ENCODE results near the gene PCNX3. TPM values are rescaled to one million over a fixed set of nuclear protein-coding genes. Genes with fewer than 3 reads are reported as not detected.
A peak's percentile ranks its signal among the peaks of the same experiment; 100 is the strongest.

Gene PCNX3
- total RNA-seq, 1 experiment from 2014 or later = 74.5 TPM

DNA sequence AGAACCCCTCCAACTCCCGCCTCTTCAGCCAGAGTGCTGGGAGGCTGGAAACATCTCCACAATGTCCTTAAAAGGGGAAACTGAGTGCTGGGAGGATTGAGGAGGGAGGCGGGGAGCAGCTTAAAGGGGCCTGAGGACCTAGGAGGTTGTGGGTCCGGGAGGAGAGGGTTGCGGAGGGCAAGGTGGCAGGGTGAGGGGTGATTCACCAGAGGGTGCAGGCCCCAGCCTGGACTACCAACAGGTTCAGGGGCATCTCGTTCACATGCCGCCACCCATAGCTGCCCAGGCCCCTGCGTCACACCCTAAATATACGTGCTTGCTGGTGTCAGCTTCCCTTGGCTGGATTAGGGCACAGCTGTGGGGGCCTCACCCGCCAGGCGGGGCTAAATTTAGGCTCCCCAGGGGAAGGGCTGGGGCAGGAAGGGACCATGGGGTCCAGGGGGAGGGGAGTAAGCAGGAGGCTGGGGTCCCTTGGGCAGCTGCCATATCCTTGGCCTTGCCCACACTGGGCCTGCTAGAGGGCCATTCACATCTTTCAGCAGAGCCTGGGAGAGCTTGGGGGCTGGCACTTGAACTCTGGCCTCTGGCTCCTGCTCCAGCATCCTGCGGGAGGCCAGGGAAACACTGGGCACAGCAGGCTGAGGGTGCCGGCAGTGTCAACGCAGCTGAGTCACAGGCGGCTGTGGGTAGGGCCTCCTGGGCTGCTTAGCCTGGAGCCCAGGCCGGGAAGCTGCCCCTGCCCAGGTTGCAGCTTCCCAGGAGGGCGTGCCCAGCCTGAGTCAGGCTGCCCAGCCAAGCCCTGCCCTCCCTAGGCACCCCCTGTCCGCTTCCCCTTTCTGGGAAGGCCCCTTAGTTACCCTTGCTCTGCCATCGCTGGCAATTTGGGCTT lies 38.5 kb upstream of the PCNX3 start:
- TF ChIP-seq POLR2AphosphoS5 (IDR thresholded peaks at IDR 0.05; ENCODE audit: low read depth, low read length) (peak; percentile 89), TCF7L2 (IDR thresholded peaks at IDR 0.05; ENCODE audit: low read depth, low read length) (peak; percentile 34; the same call in 1 of the 2 replicates), SIN3A (IDR thresholded peaks at IDR 0.05; ENCODE audit: borderline replicate concordance, insufficient read depth, low read depth, low read length) (peak; percentile 93)
- TF ChIP-seq, protein P1, sequence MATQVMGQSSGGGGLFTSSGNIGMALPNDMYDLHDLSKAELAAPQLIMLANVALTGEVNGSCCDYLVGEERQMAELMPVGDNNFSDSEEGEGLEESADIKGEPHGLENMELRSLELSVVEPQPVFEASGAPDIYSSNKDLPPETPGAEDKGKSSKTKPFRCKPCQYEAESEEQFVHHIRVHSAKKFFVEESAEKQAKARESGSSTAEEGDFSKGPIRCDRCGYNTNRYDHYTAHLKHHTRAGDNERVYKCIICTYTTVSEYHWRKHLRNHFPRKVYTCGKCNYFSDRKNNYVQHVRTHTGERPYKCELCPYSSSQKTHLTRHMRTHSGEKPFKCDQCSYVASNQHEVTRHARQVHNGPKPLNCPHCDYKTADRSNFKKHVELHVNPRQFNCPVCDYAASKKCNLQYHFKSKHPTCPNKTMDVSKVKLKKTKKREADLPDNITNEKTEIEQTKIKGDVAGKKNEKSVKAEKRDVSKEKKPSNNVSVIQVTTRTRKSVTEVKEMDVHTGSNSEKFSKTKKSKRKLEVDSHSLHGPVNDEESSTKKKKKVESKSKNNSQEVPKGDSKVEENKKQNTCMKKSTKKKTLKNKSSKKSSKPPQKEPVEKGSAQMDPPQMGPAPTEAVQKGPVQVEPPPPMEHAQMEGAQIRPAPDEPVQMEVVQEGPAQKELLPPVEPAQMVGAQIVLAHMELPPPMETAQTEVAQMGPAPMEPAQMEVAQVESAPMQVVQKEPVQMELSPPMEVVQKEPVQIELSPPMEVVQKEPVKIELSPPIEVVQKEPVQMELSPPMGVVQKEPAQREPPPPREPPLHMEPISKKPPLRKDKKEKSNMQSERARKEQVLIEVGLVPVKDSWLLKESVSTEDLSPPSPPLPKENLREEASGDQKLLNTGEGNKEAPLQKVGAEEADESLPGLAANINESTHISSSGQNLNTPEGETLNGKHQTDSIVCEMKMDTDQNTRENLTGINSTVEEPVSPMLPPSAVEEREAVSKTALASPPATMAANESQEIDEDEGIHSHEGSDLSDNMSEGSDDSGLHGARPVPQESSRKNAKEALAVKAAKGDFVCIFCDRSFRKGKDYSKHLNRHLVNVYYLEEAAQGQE (IDR thresholded peaks at IDR 0.05; ENCODE audit: insufficient read depth in 1 of 2, low read depth in 2 of 2, low read length in 1 of 2) = no peak
- TF ChIP-seq, protein P2, sequence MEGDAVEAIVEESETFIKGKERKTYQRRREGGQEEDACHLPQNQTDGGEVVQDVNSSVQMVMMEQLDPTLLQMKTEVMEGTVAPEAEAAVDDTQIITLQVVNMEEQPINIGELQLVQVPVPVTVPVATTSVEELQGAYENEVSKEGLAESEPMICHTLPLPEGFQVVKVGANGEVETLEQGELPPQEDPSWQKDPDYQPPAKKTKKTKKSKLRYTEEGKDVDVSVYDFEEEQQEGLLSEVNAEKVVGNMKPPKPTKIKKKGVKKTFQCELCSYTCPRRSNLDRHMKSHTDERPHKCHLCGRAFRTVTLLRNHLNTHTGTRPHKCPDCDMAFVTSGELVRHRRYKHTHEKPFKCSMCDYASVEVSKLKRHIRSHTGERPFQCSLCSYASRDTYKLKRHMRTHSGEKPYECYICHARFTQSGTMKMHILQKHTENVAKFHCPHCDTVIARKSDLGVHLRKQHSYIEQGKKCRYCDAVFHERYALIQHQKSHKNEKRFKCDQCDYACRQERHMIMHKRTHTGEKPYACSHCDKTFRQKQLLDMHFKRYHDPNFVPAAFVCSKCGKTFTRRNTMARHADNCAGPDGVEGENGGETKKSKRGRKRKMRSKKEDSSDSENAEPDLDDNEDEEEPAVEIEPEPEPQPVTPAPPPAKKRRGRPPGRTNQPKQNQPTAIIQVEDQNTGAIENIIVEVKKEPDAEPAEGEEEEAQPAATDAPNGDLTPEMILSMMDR (IDR thresholded peaks at IDR 0.05) = no peak
- Histone ChIP-seq H3K9me3 (ENCODE audit: control insufficient read depth, insufficient read depth, low read depth, low read length) (no peaks in the 10 kb centered on the region), H3K4me1 (ENCODE audit: control insufficient read depth, insufficient read depth, low read length) (peaks cover 39% of the 10 kb centered on the region), H3K27me3 (ENCODE audit: control insufficient read depth, insufficient read depth, low read length) (no peaks in the 10 kb centered on the region), H3K27ac (ENCODE audit: low read length) (peak overlapping the region; percentile 94), H3K4me3 (ENCODE audit: low read depth in 2 of 2, low read length in 2 of 2) (peak overlapping the region; percentile 80 to 93), H3K36me3 (ENCODE audit: control insufficient read depth, insufficient read depth, low read length) (no peaks in the 10 kb centered on the region; the same call in 1 of the 2 replicates)
- in situ Hi-C loops (cut with HindIII; ENCODE audit: low pct_unique_long_range_greater_than_20kb, low sequenced_read_pairs) = no loop called here
- DNase-seq (ENCODE audit: low read depth, low spot score) = peak; percentile 71
- intact Hi-C loops (cut with micrococcal nuclease; ENCODE audit: unreplicated experiment) = loop anchor here (2.0 kb wide), 1 partner anchor 38 kb away; the partner anchor contains the start of genes MAP3K11 and PCNX3
- peak; percentile 67 for ATAC-seq
- CTCF ChIA-PET = interaction anchor here (2.2 kb wide), 1 partner anchor 17 kb away, joined by 7 read pairs; no protein-coding TSS in a partner anchor
- BruUV-seq (replicated peaks) = no TSS peak
- POLR2A ChIA-PET = no interaction called here

DNA sequence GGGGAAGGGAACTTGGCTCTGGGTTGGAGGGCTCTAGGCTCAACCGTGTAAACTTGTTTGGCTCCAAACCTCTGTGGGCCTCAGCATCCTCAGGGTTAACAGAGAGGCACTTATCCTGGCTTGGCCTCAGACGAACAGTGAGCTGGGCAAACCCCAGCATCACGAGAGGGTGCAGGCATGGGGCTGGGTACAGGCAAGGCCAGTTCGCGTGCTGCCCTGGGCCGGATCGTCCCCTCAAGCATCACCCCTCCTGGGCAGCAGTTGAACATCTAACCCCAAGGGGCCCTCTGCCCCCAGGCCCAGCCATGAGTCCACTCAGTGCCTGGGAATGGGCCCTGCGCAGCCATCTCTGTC lies 37.8 kb upstream of the PCNX3 start:
- no peaks in the 10 kb centered on the region; the same call in 1 of the 2 replicates for H3K36me3 ChIP-seq (ENCODE audit: control insufficient read depth, insufficient read depth, low read length)
- ATAC-seq (peak; percentile 1), DNase-seq (ENCODE audit: low read depth, low spot score) (no peak)
- BruUV-seq (replicated peaks) = no TSS peak
- no peaks in the 10 kb centered on the region for H3K27me3 ChIP-seq (ENCODE audit: control insufficient read depth, insufficient read depth, low read length)
- TF ChIP-seq, protein P1 (IDR thresholded peaks at IDR 0.05; ENCODE audit: insufficient read depth in 1 of 2, low read depth in 2 of 2, low read length in 1 of 2) = no peak
- TF ChIP-seq, protein P2 (IDR thresholded peaks at IDR 0.05) = no peak
- TF ChIP-seq SIN3A (IDR thresholded peaks at IDR 0.05; ENCODE audit: borderline replicate concordance, insufficient read depth, low read depth, low read length) = no peak
- TF ChIP-seq TCF7L2 (IDR thresholded peaks at IDR 0.05; ENCODE audit: low read depth, low read length) = no peak
- no peak for TF ChIP-seq POLR2AphosphoS5 (IDR thresholded peaks at IDR 0.05; ENCODE audit: low read depth, low read length)
- CTCF ChIA-PET = no interaction called here
- H3K4me3 ChIP-seq (ENCODE audit: low read depth in 2 of 2, low read length in 2 of 2) = peak overlapping the region; percentile 80 to 93
- intact Hi-C loops (cut with micrococcal nuclease; ENCODE audit: unreplicated experiment) = loop anchor here (2.0 kb wide), 1 partner anchor 37 kb away; the partner anchor contains the start of genes MAP3K11 and PCNX3
- in situ Hi-C loops (cut with HindIII; ENCODE audit: low pct_unique_long_range_greater_than_20kb, low sequenced_read_pairs) = no loop called here
- POLR2A ChIA-PET = no interaction called here
- no peaks in the 10 kb centered on the region for H3K9me3 ChIP-seq (ENCODE audit: control insufficient read depth, insufficient read depth, low read depth, low read length)
- H3K27ac ChIP-seq (ENCODE audit: low read length) = peak overlapping the region; percentile 94
- peaks cover 39% of the 10 kb centered on the region for H3K4me1 ChIP-seq (ENCODE audit: control insufficient read depth, insufficient read depth, low read length)

Measured in Panc1 (cell line).